KG1 (cell line): ENCODE data around the gene CSNK1G2.

Source experiments
- DNase-seq: peaks from one replicate; lab custom pipeline; 2025; lab: John Stamatoyannopoulos, UW

The CSNK1G2 gene

DNA sequence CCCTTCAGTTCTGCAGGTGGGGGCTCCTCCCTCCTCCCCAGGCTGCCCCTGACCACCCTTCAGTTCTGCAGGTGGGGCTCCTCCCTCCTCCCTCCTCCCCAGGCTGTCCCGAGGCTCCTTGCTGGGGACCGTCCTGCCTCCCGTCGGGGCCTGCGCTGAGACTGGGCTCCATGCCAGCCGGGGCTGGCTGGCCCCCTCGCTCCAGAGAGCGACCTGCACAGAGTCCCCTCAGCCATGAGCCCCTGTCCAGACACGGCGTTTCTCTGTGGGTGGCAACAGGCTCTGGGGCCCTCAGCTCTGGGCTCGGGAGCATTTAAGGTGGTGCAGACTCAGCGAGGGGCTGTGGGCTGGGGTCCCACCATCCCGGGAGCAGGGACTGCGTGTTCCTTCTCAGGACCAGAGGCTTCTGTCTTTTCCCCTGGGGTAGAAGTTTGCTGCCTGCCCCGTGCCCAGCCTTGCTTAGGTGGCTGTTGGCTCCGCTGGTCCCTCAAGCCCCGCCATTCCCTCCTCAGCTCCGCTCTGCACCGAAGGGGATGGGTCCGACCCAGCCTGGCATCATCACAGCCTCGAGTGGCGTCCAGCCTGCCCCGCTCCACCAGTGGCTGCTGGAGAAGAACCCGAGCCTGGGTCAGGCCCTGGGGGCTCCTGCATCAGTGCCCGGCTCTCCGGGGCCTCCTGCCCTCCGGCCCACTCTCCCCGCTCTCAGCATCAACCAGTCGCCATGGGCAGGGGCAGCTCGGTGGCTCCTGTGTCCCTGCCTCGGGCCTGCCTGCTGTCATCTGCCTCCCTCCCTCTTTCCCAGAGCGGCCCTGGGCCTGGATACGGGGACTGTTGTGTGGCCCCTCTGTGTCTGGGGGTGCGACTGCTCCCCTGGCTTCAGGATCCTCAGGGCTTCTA lies 27.6 kb downstream of the CSNK1G2 start:
- no peak for DNase-seq

DNA sequence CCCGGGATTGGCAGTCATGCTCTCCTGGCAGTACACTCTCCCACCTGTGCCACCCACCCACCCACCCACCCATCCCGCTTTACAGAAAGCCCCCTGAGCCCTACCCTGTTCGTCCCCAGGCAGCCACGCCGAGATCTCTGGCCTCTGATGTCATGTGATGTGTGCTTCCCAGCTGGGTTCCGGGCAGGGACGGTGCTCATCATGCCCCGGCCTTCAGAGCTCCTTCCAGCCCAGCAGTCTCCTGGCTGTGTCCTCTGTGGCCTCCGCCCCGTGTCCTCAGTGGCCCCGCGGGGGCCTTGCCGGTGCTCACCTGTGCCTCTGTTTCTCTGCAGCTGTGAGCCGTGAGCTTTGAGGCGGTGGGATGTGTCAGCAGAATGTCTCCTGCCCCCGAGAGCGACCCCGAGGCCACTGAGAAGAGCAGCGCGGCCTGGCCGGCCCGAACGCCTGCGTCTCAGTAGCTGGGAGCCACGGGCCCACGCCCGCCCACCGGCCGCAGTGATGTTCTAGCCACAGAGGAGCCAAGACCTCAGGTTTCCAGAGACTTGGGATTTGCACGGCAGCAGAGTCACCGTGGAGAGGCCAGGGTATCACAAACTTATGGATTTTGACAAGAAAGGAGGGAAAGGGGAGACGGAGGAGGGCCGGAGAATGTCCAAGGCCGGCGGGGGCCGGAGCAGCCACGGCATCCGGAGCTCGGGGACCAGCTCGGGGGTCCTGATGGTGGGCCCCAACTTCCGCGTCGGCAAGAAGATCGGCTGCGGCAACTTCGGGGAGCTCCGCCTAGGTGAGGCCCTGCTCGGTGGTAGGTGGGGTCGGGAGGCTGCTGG lies 28.4 kb downstream of the CSNK1G2 start:
- no peak for DNase-seq

DNA sequence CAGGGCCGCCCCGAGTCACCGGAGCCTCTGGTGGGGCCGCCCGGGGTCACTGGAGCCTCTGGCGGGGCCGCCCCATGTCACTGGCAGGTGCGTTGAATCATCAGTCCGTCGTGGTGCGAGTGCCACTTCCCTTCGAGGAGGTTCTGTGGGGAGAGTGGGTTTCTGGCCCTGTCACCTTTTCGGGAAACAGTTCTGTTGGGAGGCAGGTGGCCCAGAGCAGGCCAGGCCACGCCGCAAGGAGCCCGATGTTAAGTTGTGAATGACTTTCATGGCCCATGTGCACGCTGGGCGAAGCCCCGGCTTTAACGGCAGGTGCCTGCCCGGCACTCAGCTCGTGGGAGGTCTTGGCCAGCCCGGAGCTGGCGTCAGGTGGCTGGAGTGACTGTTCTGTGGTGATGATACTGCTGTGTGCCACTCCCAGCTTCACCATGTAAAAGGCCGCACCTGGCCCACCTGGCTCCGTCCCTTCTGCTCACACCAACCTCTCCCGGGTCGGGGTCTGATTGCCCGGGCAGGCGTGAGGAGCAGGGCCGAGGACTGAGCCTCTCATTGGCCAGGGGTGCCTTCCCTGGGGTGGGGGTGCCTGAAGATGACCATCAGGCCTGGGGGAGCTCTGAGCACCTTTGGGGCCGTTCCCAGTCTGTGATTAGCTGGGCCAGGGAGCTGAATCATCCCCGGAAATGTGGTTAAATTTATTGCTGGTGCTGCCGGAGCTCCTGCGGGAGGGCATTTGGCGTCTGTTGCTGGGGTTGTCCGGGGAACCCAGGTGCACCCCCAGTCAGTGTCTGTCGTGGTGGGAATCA lies 29.2 kb downstream of the CSNK1G2 start:
- no peak for DNase-seq

DNA sequence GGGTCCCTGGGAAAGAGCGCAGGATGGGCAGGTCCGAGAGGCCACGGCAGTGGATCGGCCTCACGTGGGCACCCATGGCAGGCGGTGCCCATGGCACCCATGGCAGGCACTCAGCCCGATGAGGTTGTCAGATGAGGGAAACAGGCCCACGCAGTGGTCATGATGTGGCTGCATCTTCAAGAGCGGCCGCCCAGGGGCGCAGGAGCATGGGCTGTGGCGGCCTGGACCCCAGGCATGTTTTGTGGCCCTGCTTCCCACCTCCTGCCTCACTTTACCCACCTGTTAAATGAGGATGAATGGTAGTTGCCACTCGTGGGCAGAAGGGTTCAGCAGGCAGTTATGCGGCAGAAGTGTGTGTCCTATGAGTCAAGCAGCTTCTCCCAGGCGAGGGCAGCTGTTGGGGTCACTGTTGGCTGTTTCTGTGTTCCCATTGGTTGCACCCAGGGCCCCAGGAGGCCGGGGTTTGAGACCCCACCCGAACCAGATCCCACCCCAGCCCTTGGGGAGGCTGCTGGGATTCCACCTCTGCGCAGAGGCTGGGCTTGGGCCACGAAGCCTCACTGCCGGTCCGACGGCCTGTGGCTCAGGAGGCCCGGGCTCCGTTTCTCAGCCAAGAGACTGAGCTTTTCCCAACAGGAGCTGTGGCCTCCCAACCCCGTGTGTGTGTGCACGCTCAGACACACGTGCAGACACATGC lies 30.0 kb downstream of the CSNK1G2 start:
- no peak for DNase-seq

- no peak for DNase-seq
These were observed 33.6 kb downstream of the CSNK1G2 start for GRCh38 chr19:1974381-1975161.

DNA sequence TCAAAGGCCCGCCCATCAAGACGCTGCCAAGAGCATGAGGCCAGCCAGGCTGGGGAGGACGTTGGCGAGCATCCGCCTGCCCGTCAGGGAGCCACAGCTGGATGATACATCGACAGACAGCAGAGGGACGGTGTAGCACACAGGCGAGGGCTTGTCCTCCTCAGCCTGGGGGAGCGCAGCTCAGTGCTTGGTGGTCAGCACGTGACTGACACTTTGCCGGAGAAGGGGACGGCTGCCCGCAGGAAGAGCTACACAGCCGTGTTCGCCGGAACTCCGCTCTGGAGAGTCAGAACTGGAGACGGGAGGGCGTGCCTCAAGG lies 34.1 kb downstream of the CSNK1G2 start:
- no peak for DNase-seq

DNA sequence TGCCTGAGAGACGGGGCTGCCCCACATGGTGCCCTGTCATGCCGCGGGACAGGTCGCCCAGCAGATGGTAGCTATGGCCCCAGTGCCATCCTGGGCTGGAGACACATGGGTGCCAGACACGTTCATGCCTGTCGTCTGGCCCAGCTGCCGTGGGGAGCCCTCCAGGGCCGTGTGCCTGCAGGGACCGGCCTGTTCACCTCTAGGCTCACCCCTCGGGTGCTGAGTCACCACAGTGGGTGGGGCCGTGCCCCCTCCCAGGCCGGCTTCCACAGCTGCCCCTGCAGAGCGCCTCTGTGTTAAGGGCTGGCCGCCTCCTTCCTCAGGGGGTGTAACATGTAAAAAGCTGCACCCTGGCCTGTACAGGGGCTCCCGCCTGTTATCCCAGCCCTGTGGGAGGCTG lies 36.1 kb downstream of the CSNK1G2 start:
- DNase-seq: no peak

DNA sequence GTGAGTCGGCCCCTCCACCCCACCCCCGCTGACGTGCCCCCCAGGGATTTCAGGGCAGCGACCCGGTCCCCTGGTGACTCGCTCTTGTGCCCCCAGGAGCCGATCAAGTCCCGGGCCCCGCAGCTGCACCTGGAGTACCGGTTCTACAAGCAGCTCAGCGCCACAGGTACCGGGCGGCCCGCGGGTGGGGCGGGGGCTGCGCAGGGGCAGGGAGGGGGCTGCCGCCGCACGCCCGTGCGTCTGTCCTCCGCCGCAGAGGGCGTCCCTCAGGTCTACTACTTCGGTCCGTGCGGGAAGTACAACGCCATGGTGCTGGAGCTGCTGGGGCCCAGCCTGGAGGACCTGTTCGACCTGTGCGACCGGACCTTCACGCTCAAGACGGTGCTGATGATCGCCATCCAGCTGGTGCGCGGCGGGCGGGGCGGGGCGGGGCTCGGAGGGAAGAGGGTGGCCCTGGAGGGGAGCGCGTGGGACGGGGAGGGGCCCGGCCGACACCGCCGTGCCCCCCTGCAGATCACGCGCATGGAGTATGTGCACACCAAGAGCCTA lies 37.4 kb downstream of the CSNK1G2 start:
- DNase-seq: no peak

DNA sequence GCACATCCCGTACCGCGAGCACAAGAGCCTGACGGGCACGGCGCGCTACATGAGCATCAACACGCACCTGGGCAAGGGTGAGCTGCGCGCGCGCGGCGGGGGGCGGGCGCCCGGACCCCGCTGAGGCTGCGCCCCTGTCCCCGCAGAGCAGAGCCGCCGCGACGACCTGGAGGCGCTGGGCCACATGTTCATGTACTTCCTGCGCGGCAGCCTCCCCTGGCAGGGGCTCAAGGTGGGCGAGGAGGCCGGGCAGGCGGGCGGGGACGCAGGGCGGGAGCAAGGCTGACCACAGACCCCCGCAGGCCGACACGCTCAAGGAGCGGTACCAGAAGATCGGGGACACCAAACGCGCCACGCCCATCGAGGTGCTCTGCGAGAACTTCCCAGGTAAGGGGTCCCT lies 38.0 kb downstream of the CSNK1G2 start:
- DNase-seq: no peak

GRCh38 chr19:1979642-1980041 lies 38.7 kb downstream of the CSNK1G2 start:
- no peak for DNase-seq

DNA sequence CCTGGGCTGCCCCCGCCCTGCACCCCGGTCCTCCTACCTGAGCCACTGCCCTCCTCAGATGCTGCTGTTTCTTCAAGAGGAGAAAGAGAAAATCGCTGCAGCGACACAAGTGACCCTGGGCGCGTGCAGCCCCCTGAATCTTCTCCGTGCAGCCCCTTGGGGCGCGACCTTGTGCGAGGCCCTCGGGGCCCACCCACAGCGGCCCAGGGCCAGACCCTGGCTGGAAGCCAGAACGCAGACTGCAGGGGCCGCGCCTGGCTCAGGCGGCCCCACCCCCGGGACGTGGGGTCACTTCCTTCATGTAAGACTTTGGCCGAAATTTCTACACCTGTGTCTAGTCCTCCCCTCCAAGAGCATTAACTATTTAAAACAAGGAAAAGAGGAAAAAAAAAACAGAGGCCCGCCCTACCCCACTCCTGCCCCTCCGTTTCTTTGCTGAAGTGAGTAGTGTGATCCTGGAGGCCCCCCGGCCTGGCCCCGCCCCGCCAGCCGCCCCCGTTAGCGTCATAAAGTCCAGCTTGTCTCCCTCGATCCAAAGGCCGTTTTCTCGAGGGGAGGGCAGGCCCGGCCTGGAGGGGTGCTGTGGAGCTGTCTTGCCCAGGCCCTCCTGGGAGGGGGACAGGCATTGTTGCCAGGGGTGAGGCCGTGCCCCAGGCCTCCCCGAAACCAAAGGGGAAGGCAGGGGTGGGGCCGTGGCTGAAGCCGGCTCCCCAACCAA lies 39.3 kb downstream of the CSNK1G2 start:
- no peak for DNase-seq

- no peak for DNase-seq
These were observed 39.8 kb downstream of the CSNK1G2 start for GRCh38 chr19:1980809-1981181.

- no peak for DNase-seq
These were observed 40.3 kb downstream of the CSNK1G2 start for GRCh38 chr19:1981253-1981652.

DNA sequence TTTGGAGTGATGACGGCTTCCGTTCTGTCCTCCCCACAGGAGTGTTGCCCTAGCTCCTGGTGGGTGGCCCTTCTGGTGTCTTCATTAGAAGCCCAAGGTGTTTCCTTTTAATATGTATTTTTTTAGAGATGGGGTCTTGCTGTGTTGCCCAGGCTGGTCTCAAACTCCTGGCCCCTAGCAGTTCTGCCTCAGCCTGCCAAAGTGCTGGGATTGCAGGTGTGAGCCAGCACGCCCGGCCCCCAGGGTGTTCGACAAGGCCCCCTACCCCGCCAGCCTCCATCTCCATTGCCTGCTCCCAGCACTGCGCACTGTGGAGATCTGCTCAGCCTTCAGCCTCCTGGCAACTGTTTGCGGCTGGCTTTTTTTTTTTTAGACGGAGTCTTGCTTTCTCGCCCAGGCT lies 43.4 kb downstream of the CSNK1G2 start:
- DNase-seq: no peak

DNA sequence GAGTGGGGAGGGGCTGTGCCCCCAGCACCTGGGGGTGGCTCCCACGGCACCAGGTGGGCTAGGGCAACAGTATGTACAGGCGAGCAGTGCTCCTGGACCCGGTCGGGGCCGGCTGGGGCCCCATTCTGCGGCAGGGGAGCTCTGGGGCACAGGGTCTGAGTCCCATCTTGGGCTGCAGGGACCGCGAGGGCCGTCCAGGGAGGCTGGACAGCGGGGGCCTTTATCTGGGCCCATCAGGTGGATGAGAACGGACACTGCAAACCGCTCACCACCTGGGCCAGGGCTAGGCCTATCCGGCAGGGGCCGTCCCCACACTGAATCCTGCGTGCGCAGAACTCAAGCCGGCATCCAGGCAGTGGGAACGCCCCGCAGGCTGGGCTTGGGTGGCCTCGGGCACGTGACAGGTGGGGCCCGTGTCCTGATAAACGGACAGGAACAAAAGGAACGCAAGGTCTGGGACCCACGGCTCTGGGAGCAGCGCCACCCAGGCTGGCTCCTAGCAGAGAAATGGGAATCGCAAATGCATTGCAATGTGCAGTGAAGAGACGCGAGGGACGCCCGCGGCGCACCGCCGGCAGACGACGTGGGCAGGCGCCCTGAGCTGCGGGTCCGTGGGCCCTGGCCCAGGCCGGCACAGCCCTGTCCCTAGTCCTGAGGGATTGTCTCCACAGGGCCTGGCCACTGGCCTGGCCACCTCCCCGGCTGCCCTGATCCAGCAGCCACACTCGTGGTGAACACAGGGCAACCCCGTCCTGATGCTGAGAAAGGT lies 44.8 kb downstream of the CSNK1G2 start:
- no peak for DNase-seq

GRCh38 chr19:1986357-1987162 lies 45.6 kb downstream of the CSNK1G2 start:
- DNase-seq: no peak

DNA sequence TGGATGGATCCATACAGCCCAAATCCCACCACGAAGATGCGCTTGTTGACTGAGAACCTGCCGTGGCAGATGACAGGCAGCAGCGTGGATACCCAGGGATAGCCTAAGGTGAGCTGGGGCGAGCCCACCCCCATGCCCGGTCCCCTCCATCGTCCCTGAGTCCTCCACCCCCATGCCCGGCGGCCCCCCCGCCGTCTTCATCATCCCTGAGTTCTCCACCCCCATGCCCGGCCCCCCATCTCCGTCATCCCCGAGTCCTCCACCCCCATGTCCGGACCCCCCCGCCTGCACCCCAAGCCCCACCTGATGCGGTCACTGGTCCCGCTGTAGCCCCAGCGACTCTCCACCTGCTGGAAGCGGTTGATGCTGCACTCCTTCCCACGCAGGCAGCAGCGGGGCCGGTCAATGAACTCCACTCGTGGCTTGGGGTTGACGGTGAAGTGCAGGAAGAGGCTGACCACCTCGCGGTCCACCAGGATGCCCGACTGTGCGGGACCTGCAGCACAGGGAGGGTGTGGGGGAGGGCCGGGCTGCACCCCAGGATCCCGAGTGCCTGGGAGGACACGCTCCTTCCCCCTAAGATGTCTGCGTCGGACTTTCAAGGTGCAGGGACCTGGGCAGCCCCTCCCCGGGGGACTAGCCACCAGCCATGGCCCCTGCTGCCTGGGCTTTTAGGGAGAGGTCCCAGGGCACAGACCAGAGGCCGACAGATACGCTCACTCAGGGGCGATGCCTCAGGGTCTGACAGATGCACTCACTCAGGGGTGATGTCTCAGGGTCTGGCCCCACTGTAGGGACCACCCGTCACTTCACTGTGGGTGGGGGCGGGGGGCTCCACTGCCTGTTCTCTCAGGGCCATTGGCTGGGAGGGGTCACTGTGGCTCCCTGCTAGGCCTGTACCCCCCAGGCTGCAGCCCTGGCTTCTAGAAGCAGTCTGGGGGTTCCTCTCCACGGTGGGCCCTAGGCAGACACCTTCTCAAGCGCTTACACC lies 46.5 kb downstream of the CSNK1G2 start:
- DNase-seq: no peak
